Measurements from ENCODE around the gene GGTLC1.

GRCh38 chr20:24013953-24014352 is 25.4 kb upstream of the GGTLC1 start:
- TF ChIP-seq POLR2A (IDR thresholded peaks at IDR 0.05; ENCODE audit: borderline replicate concordance, extremely low read depth, insufficient read depth, insufficient read length) (no peak), JUND (IDR thresholded peaks at IDR 0.05) (no peak), CTCF (IDR thresholded peaks at IDR 0.05 in 2 of 3, conservative IDR thresholded peaks at IDR 0.05 in 1 of 3; ENCODE audit: borderline replicate concordance in 1 of 3, insufficient read depth in 1 of 3, low read depth in 2 of 3, low read length in 2 of 3) (no peak), POLR2AphosphoS5 (IDR thresholded peaks at IDR 0.05; ENCODE audit: low read depth, low read length) (no peak), RAD21 (IDR thresholded peaks at IDR 0.05; ENCODE audit: low read depth) (no peak), SIN3A (IDR thresholded peaks at IDR 0.05; ENCODE audit: low read depth) (no peak), MAX (IDR thresholded peaks at IDR 0.05) (no peak)
